Osteoblast (primary cell): Measurements from ENCODE around the gene FAM114A1. TPM values are rescaled to one million over a fixed set of nuclear protein-coding genes. Genes with fewer than 3 reads are reported as not detected.

Experiments
- DNase-seq: peaks from one replicate; pipeline ENCODE4 v3.0.0; 2011; ENCODE audit warnings: low spot score, mixed read lengths; ENCODE audit not compliant: insufficient read length; ENCODE audit errors: missing footprints
- H2AFZ ChIP-seq: 2 replicates; pipeline ENCODE4 v1.6.0; 2011; ENCODE audit warnings: mild to moderate bottlenecking, low read length
- H3K27ac ChIP-seq: 2 replicates; pipeline ENCODE4 v1.5.1; 2011; ENCODE audit warnings: mild to moderate bottlenecking, low read depth, low read length, moderate library complexity
- H3K27me3 ChIP-seq: 2 replicates; pipeline ENCODE4 v1.6.0; 2012; ENCODE audit warnings: mild to moderate bottlenecking, control low read depth, inconsistent platforms, low read length, moderate library complexity; ENCODE audit not compliant: insufficient read depth
- H3K36me3 ChIP-seq: 2 replicates; pipeline ENCODE4 v1.5.1; 2011; ENCODE audit warnings: mild to moderate bottlenecking, low read length, control low read depth, moderate library complexity; ENCODE audit not compliant: insufficient read depth
- H3K4me1 ChIP-seq: 2 replicates; pipeline ENCODE4 v1.5.1; 2011; ENCODE audit warnings: mild to moderate bottlenecking, low read length, control low read depth, moderate library complexity; ENCODE audit not compliant: insufficient read depth
- H3K4me2 ChIP-seq: 2 replicates; pipeline ENCODE4 v1.6.0; 2011; ENCODE audit warnings: mild to moderate bottlenecking, low read length; ENCODE audit not compliant: insufficient read depth
- H3K4me3 ChIP-seq: fragments of 200-600 bp; sonication (generic); 3 replicates; pipeline ENCODE4 v1.5.1; 2012; ENCODE audit warnings: mild to moderate bottlenecking, low read length, inconsistent platforms; ENCODE audit not compliant: insufficient read depth
- H3K79me2 ChIP-seq: 2 replicates; pipeline ENCODE4 v1.6.0; 2012; ENCODE audit warnings: mild to moderate bottlenecking, low read length, control low read depth, inconsistent platforms; ENCODE audit not compliant: insufficient read depth
- H3K9me3 ChIP-seq: 2 replicates; pipeline ENCODE4 v1.5.1; 2011; ENCODE audit warnings: low read depth, low read length, control low read depth
- H4K20me1 ChIP-seq: 2 replicates; pipeline ENCODE4 v1.6.0; 2012; ENCODE audit warnings: mild to moderate bottlenecking, low read length, control low read depth; ENCODE audit not compliant: insufficient read depth
- total RNA-seq: library from RNA; depleted of rRNA; stranded (reverse); fragments of >200 nt; gene quantifications from 2 replicates; pipeline ENCODE4 v1.2.3, GENCODE V29; 2012
- TF ChIP-seq, protein P1 (sequence below): IDR thresholded peaks from 2 replicates; pipeline ENCODE4 v1.5.1; 2011; ENCODE audit warnings: mild to moderate bottlenecking, low read depth, low read length, moderate library complexity; ENCODE audit errors: extremely low read depth

The FAM114A1 gene
- 352 and 392 TPM in 2 replicates for total RNA-seq

DNA sequence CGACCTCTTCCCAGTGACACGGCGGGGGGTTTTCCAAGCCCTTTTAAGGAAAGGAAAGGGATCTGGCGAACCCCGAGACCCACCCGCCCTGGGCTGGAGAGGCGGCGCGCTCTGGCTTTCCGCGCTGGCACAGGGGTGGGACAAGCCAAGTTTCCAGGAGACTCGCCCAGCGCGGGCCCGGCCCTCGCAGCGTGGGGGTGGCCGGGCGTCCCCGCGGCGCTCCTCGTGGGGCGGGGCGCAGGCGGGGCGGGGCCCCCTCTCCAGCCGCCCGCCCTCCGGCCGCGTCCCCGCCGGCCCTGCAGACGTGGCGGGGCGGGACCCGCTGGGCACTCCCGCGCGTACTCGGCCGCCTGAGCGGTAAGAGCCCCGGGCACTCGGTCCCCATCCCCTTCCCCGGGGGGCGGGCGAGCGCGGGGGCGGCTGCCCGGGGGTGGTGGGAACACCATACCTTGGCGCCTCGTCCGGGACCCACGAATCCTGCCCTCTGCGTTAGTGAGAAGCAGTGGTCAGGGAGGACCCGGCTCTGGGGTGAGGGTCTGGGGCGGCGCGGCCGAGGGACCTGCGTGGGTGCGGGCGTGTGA lies at the start of gene FAM114A1:
FAM114A1 (plus strand) TSS at position 329 of the 581 bp plus-strand sequence. CDS start 10,273 bp downstream, outside the sequence.
- H3K27ac ChIP-seq = peak within 1 kb of the TSS; percentile 90
- peak within 1 kb of the TSS; percentile 93 for H3K4me2 ChIP-seq
- H3K9me3 ChIP-seq = no peaks in the 10 kb centered on the region
- TF ChIP-seq, protein P1, sequence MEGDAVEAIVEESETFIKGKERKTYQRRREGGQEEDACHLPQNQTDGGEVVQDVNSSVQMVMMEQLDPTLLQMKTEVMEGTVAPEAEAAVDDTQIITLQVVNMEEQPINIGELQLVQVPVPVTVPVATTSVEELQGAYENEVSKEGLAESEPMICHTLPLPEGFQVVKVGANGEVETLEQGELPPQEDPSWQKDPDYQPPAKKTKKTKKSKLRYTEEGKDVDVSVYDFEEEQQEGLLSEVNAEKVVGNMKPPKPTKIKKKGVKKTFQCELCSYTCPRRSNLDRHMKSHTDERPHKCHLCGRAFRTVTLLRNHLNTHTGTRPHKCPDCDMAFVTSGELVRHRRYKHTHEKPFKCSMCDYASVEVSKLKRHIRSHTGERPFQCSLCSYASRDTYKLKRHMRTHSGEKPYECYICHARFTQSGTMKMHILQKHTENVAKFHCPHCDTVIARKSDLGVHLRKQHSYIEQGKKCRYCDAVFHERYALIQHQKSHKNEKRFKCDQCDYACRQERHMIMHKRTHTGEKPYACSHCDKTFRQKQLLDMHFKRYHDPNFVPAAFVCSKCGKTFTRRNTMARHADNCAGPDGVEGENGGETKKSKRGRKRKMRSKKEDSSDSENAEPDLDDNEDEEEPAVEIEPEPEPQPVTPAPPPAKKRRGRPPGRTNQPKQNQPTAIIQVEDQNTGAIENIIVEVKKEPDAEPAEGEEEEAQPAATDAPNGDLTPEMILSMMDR = no peak
- peak within 1 kb of the TSS; percentile 87 for H3K4me3 ChIP-seq
- DNase-seq = peak; percentile 98
- peak within 1 kb of the TSS; percentile 97 for H2AFZ ChIP-seq
- peaks cover 43% of the 10 kb centered on the region for H3K4me1 ChIP-seq
- no peaks in the 10 kb centered on the region for H3K27me3 ChIP-seq
- H4K20me1 ChIP-seq = peaks cover 26% of the 10 kb centered on the region
- peaks cover 30% of the 10 kb centered on the region for H3K36me3 ChIP-seq
- H3K79me2 ChIP-seq = peaks cover 52% of the 10 kb centered on the region

DNA sequence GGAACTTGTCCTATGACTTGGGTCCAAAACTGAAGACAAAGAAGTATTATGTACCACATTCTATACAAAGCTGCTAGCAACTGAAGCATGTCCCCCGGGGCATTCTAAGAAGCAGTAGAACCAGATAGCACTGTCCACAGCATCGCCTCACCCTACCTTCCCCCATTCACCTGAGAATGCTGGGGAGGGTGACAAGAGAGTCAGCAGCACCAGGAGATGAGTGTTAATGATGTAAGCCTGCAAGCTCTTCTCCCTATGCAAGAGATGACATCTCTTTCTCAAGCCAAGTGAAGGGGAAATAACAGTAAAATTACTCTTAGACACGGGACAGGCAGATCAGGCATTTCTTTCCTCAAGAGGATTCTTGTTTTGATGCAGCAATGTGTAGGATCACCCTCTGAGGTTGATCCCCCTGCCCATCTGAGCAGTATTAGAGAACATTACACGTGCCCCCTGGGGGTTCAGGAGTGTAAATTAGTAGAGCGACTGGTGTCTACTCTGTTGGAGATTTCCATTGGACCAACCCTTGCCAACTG lies 49.1 kb upstream of the FAM114A1 start:
- Histone ChIP-seq H2AFZ (no peak overlapping the region), H3K4me1 (no peaks in the 10 kb centered on the region), H3K27ac (no peak overlapping the region), H3K9me3 (no peaks in the 10 kb centered on the region), H3K27me3 (peaks cover 21% of the 10 kb centered on the region), H3K4me2 (no peak overlapping the region), H3K79me2 (no peaks in the 10 kb centered on the region), H3K36me3 (no peaks in the 10 kb centered on the region), H4K20me1 (no peaks in the 10 kb centered on the region), H3K4me3 (no peak overlapping the region)
- TF ChIP-seq, protein P1 = no peak
- no peak for DNase-seq

- no peaks in the 10 kb centered on the region for H3K36me3 ChIP-seq
- DNase-seq = no peak
Measured at GRCh38 chr4:38819569-38819968, 48.0 kb upstream of the FAM114A1 start.

More at GRCh38 chr4:38819569-38819968, 48.0 kb upstream of the FAM114A1 start:
- no peaks in the 10 kb centered on the region for H3K4me1 ChIP-seq
- H3K4me3 ChIP-seq = no peak overlapping the region
- no peaks in the 10 kb centered on the region for H3K79me2 ChIP-seq
- H3K27me3 ChIP-seq = peaks cover 13% of the 10 kb centered on the region
- no peak overlapping the region for H2AFZ ChIP-seq
- no peaks in the 10 kb centered on the region for H4K20me1 ChIP-seq
- no peak overlapping the region for H3K4me2 ChIP-seq
- no peak overlapping the region for H3K27ac ChIP-seq
- no peaks in the 10 kb centered on the region for H3K9me3 ChIP-seq
- TF ChIP-seq, protein P1 = no peak
